H1 (cell line): Measurements from ENCODE around the gene RBM34. TPM values are rescaled to one million over a fixed set of nuclear protein-coding genes. Genes with fewer than 3 reads are reported as not detected.

ENCODE experiments used
- FOSL1 ChIP-seq: IDR thresholded peaks from 2 replicates; pipeline ENCODE4 v1.6.1; 2011; ENCODE audit warnings: mild to moderate bottlenecking, low read depth, low read length, moderate library complexity; ENCODE audit not compliant: insufficient read depth
- polyA plus RNA-seq, 7 experiments: library from polyadenylated mRNA; depleted of rRNA in 3 of 7; stranded (reverse) in 5 of 7; unstranded in 2 of 7; fragments of >200 nt in 5 of 7; fragments of 200-250 nt in 2 of 7; gene quantifications; 1 replicate in 5 of 7; 2 replicates in 1 of 7; 4 replicates in 1 of 7; pipeline versions ENCODE4 v1.2.1 to v1.2.3, GENCODE V29; 2011 to 2013; ENCODE audit warnings: missing spikeins in 2 of 7, mixed read lengths in 2 of 7
- total RNA-seq: library from RNA; stranded (reverse); fragmentation: NEBNext Ultra II Directional; extraction: Animal tissue kit (Norgen Biotek cat#: 25700); gene quantifications from 2 replicates; pipeline ENCODE4 v1.2.1, GENCODE V29; 2021

RBM34 gene
- total and polyA plus RNA-seq, 2 of the 8 experiments (the other 6 are each of a cell fraction or from before 2014, with no cell fraction given) = 18.8 to 108 TPM

DNA sequence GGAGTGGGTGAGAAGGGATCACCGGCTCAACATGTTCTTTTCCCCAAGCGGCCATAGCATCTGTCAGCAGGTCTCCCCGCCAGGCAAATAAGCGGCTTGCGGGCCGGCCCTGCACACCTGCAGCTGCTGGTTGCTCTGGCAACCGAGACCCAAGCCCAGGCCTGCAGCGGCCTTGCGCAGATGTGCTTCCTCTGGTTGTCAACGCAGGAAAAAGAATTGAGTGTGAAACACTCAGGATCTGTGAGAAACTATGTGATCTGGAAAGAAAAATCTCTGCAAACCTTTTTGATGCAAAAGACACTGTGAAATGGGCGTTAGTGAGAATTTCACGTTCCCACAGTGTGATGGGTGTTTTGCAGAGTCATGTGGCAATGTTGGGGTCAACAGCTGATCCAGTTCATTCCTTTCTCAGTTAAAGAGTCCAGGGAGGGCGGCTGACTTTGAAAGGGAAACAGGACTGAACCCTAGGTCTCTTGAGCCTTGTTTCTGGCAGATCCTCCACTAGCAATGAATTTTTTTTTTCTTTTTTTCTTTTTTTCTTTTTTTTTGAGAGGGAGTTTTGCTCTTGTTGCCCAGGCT is 60.8 kb downstream of the RBM34 start (continued):
- TF ChIP-seq FOSL1 = no peak
